Naive thymus-derived CD4-positive, alpha-beta T cell (primary cell): ENCODE data around the gene RPUSD3. TPM values are rescaled to one million over a fixed set of nuclear protein-coding genes. Genes with fewer than 3 reads are reported as not detected.
A peak's percentile ranks its signal among the peaks of the same experiment; 100 is the strongest.

Experiments
- ATAC-seq: fragments of 150-1000 bp; cut with Tn5 transposase; 2 replicates; pipeline ENCODE4 v1.10.0; 2021; ENCODE audit warnings: mild to moderate bottlenecking, moderate library complexity
- CTCF ChIA-PET: fragments of 350-600 bp; sonication (Branson Sonifier 250); formaldehyde crosslinking; loops from one replicate; lab custom pipeline; 2021; ENCODE audit warnings: antibody characterized with exemption; lab: Charles Lee
- POLR2A ChIA-PET: fragments of 350-600 bp; sonication (Branson Sonifier 250); formaldehyde crosslinking; loops from one replicate; lab custom pipeline; 2021; ENCODE audit warnings: antibody characterized with exemption, inconsistent platforms; lab: Charles Lee
- DNase-seq, 9 donors: peaks; one replicate each; pipeline versions ENCODE4 v3.0.0 to v3.0.0-alpha.2; 2020 to 2022; ENCODE audit warnings: mixed read lengths in 1 of 9
- H3K27ac ChIP-seq: one replicate; pipeline ENCODE4 v1.7.0; 2013; ENCODE audit warnings: mild to moderate bottlenecking, low read depth, low read length, moderate library complexity
- H3K27me3 ChIP-seq, 2 donors: one replicate each; pipeline ENCODE4 v1.7.0; 2013; ENCODE audit warnings: low read length in 2 of 2, mild to moderate bottlenecking in 2 of 2, moderate library complexity in 2 of 2; ENCODE audit not compliant: control insufficient read depth in 2 of 2, insufficient read depth in 2 of 2
- H3K36me3 ChIP-seq, 3 experiments: 1 replicate in 2 of 3; 2 replicates in 1 of 3; pipeline ENCODE4 v1.7.0; 2013; ENCODE audit warnings: low read length in 3 of 3, mild to moderate bottlenecking in 3 of 3, moderate library complexity in 1 of 3; ENCODE audit not compliant: insufficient read depth in 3 of 3, control insufficient read depth in 2 of 3
- H3K4me1 ChIP-seq, 2 donors: one replicate each; pipeline ENCODE4 v1.7.0; 2013; ENCODE audit warnings: low read length in 2 of 2, mild to moderate bottlenecking in 2 of 2, moderate library complexity in 1 of 2; ENCODE audit not compliant: control insufficient read depth in 2 of 2, insufficient read depth in 2 of 2
- H3K4me3 ChIP-seq: 2 replicates; pipeline ENCODE4 v1.7.0; 2013; ENCODE audit warnings: mild to moderate bottlenecking, low read length
- H3K9me3 ChIP-seq, 3 experiments: 1 replicate in 2 of 3; 2 replicates in 1 of 3; pipeline ENCODE4 v1.7.0; 2013; ENCODE audit warnings: low read length in 3 of 3; ENCODE audit not compliant: control insufficient read depth in 2 of 3
- H3K27ac Mint-ChIP-seq, 9 donors: one replicate each; pipeline ENCODE4 v1.8.0; 2020 to 2022; ENCODE audit warnings: mixed read lengths in 9 of 9, mild to moderate bottlenecking in 8 of 9, moderate library complexity in 5 of 9, inconsistent platforms in 2 of 9
- H3K27me3 Mint-ChIP-seq, 5 donors: one replicate each; pipeline ENCODE4 v1.8.0; 2021 to 2022; ENCODE audit warnings: mixed read lengths in 5 of 5, mild to moderate bottlenecking in 1 of 5
- H3K36me3 Mint-ChIP-seq, 5 donors: one replicate each; pipeline ENCODE4 v1.8.0; 2020 to 2022; ENCODE audit warnings: mixed read lengths in 5 of 5, mild to moderate bottlenecking in 3 of 5, inconsistent platforms in 1 of 5
- H3K4me1 Mint-ChIP-seq, 7 donors: one replicate each; pipeline ENCODE4 v1.8.0; 2020 to 2022; ENCODE audit warnings: mixed read lengths in 7 of 7, mild to moderate bottlenecking in 3 of 7, inconsistent platforms in 1 of 7
- H3K4me3 Mint-ChIP-seq, 10 donors: one replicate each; pipeline ENCODE4 v1.8.0; 2020 to 2022; ENCODE audit warnings: mild to moderate bottlenecking in 10 of 10, mixed read lengths in 10 of 10, moderate library complexity in 6 of 10, inconsistent platforms in 2 of 10
- H3K9me3 Mint-ChIP-seq, 11 donors: one replicate each; pipeline ENCODE4 v1.8.0; 2020 to 2022; ENCODE audit warnings: mixed read lengths in 11 of 11, mild to moderate bottlenecking in 4 of 11, inconsistent platforms in 1 of 11, moderate library complexity in 1 of 11
- intact Hi-C, 2 donors: fragments of 100-400 bp; cut with micrococcal nuclease; formaldehyde crosslinking; loops; one replicate each; pipeline ENCODE4 v1.15.1; 2023
- polyA plus RNA-seq, 2 donors: library from polyadenylated mRNA; unstranded; fragments of 300-500 nt; fragmentation: Illumina TruSeq; gene quantifications; one replicate each; pipeline ENCODE4 v1.2.3, GENCODE V29; 2021
- total RNA-seq, 6 experiments: library from RNA in 5 of 6; stranded (reverse) in 5 of 6; gene quantifications; 1 replicate in 5 of 6; 2 replicates in 1 of 6; pipeline ENCODE4 v1.2.3 and lab custom pipeline; 2021 to 2026

Gene RPUSD3
- total and polyA plus RNA-seq, 7 experiments from 2014 or later = 17.7 to 72.6 (median 61.1) TPM

GRCh38 chr3:9838856-9839255 lies 5.0 kb downstream of the RPUSD3 start:
- no peak overlapping the region for H3K4me3 Mint-ChIP-seq

GRCh38 chr3:9837701-9838582 lies 5.9 kb downstream of the RPUSD3 start:
- H3K36me3 ChIP-seq = peaks cover 0 to 71% (median 4%) of the 10 kb centered on the region in 3 experiments
- peaks cover 0 to 4% of the 10 kb centered on the region in 2 donors for H3K4me1 ChIP-seq
- peak; percentile 42 for ATAC-seq
- DNase-seq = no peak
- peaks cover 10 to 20% (median 13%) of the 10 kb centered on the region in 7 donors for H3K4me1 Mint-ChIP-seq
- H3K4me3 ChIP-seq = no peak overlapping the region
- CTCF ChIA-PET = interaction anchor here (1.2 kb wide), 1 partner anchor 11 kb away, joined by 7 read pairs; no protein-coding TSS in a partner anchor
- no peaks in the 10 kb centered on the region for H3K27me3 ChIP-seq
- no peak overlapping the region for H3K27ac ChIP-seq
- peaks cover 0 to 1% (median 0%) of the 10 kb centered on the region in 11 donors for H3K9me3 Mint-ChIP-seq
- H3K4me3 Mint-ChIP-seq = no peak overlapping the region
- H3K36me3 Mint-ChIP-seq = peaks cover 0 to 38% (median 12%) of the 10 kb centered on the region in 5 donors
- POLR2A ChIA-PET = interaction anchor here (0.8 kb wide), 1 partner anchor 96 kb away, joined by 3 read pairs; no protein-coding TSS in a partner anchor
- intact Hi-C loops = no loop called here
- H3K9me3 ChIP-seq = no peaks in the 10 kb centered on the region
- H3K27ac Mint-ChIP-seq = peak overlapping the region in 4 of 9 donors; percentile 6 to 57 (median 23)
- no peaks in the 10 kb centered on the region for H3K27me3 Mint-ChIP-seq

More at GRCh38 chr3:9838856-9839255, 5.0 kb downstream of the RPUSD3 start:
- Histone ChIP-seq H3K4me3 (no peak overlapping the region), H3K9me3 (no peaks in the 10 kb centered on the region), H3K4me1 (peaks cover 0 to 4% of the 10 kb centered on the region in 2 donors), H3K27me3 (no peaks in the 10 kb centered on the region), H3K36me3 (peaks cover 0 to 70% (median 4%) of the 10 kb centered on the region in 3 experiments), H3K27ac (no peak overlapping the region)
- peaks cover 12 to 29% (median 17%) of the 10 kb centered on the region in 7 donors for H3K4me1 Mint-ChIP-seq
- ChIA-PET POLR2A (interaction anchor here (0.6 to 1.7 kb wide), 3 partner anchors 31 to 421 kb away, joined by 3 to 7 read pairs (median 5); no protein-coding TSS in a partner anchor), CTCF (interaction anchor here (0.7 to 1.2 kb wide), 2 partner anchors 10 to 53 kb away, joined by 5 to 7 read pairs; no protein-coding TSS in a partner anchor)
- peaks cover 0 to 1% (median 0%) of the 10 kb centered on the region in 11 donors for H3K9me3 Mint-ChIP-seq
- intact Hi-C loops = no loop called here
- H3K36me3 Mint-ChIP-seq = peaks cover 4 to 38% (median 12%) of the 10 kb centered on the region in 5 donors
- H3K27me3 Mint-ChIP-seq = no peaks in the 10 kb centered on the region
- H3K27ac Mint-ChIP-seq = peak overlapping the region in 3 of 9 donors; percentile 21 to 39 (median 32)
- DNase-seq = no peak
- ATAC-seq = no peak

GRCh38 chr3:9834520-9835380 lies 9.1 kb downstream of the RPUSD3 start:
- DNase-seq (no peak), ATAC-seq (no peak)
- POLR2A ChIA-PET = interaction anchor here (1.0 kb wide), 1 partner anchor 27 kb away, joined by 3 read pairs; no protein-coding TSS in a partner anchor
- peaks cover 0 to 13% (median 8%) of the 10 kb centered on the region in 7 donors for H3K4me1 Mint-ChIP-seq
- no peaks in the 10 kb centered on the region for H3K27me3 ChIP-seq
- intact Hi-C loops = no loop called here
- CTCF ChIA-PET = no interaction called here
- H3K4me1 ChIP-seq = no peaks in the 10 kb centered on the region
- H3K4me3 Mint-ChIP-seq = no peak overlapping the region
- H3K36me3 Mint-ChIP-seq = peaks cover 0 to 22% (median 0%) of the 10 kb centered on the region in 5 donors
- H3K36me3 ChIP-seq = peaks cover 0 to 59% (median 0%) of the 10 kb centered on the region in 3 experiments
- H3K27me3 Mint-ChIP-seq = no peaks in the 10 kb centered on the region
- H3K27ac ChIP-seq = no peak overlapping the region
- H3K9me3 ChIP-seq = no peaks in the 10 kb centered on the region
- H3K27ac Mint-ChIP-seq = peak overlapping the region in 1 of 9 donors; percentile 2
- no peak overlapping the region for H3K4me3 ChIP-seq
- peaks cover 0 to 1% (median 0%) of the 10 kb centered on the region in 11 donors for H3K9me3 Mint-ChIP-seq

- ChIA-PET CTCF (no interaction called here), POLR2A (interaction anchor here (1.8 kb wide), 1 partner anchor 100 kb away, joined by 6 read pairs; the partner anchor contains the start of gene CRELD1)
- H3K36me3 ChIP-seq = peaks cover 0 to 55% (median 4%) of the 10 kb centered on the region in 3 experiments
- ATAC-seq (no peak), DNase-seq (no peak)
- peaks cover 0 to 17% (median 0%) of the 10 kb centered on the region in 5 donors for H3K36me3 Mint-ChIP-seq
- H3K4me1 Mint-ChIP-seq = peaks cover 0 to 12% (median 7%) of the 10 kb centered on the region in 7 donors
- no peaks in the 10 kb centered on the region for H3K27me3 Mint-ChIP-seq
- no peaks in the 10 kb centered on the region for H3K4me1 ChIP-seq
- intact Hi-C loops = no loop called here
- H3K27ac Mint-ChIP-seq = no peak overlapping the region
- H3K9me3 ChIP-seq = no peaks in the 10 kb centered on the region
- H3K27me3 ChIP-seq = no peaks in the 10 kb centered on the region
- H3K9me3 Mint-ChIP-seq = no peaks in the 10 kb centered on the region
- H3K4me3 ChIP-seq = no peak overlapping the region
- H3K4me3 Mint-ChIP-seq = no peak overlapping the region
- H3K27ac ChIP-seq = no peak overlapping the region
These were observed 10.7 kb downstream of the RPUSD3 start for GRCh38 chr3:9833078-9833477.

- H3K4me3 Mint-ChIP-seq = no peak overlapping the region
- ChIA-PET CTCF (interaction anchor here (0.6 to 1.2 kb wide), 5 partner anchors 10 to 115 kb away, joined by 3 to 4 read pairs (median 3); partner anchors contain the start of gene RPUSD3), POLR2A (interaction anchor here (1.8 kb wide), 1 partner anchor 102 kb away, joined by 6 read pairs; the partner anchor contains the start of gene CRELD1)
- H3K9me3 ChIP-seq = no peaks in the 10 kb centered on the region
- H3K27ac Mint-ChIP-seq = peak overlapping the region in 6 of 9 donors; percentile 1 to 61 (median 5)
- H3K36me3 ChIP-seq = peaks cover 0 to 48% (median 4%) of the 10 kb centered on the region in 3 experiments
- H3K4me3 ChIP-seq = no peak overlapping the region
- intact Hi-C loops = no loop called here
- no peaks in the 10 kb centered on the region for H3K27me3 Mint-ChIP-seq
- ATAC-seq = no peak
- no peak for DNase-seq
- H3K9me3 Mint-ChIP-seq = no peaks in the 10 kb centered on the region
- peaks cover 7 to 9% (median 8%) of the 10 kb centered on the region in 7 donors for H3K4me1 Mint-ChIP-seq
- H3K27ac ChIP-seq = no peak overlapping the region
- H3K4me1 ChIP-seq = no peaks in the 10 kb centered on the region
- no peaks in the 10 kb centered on the region for H3K27me3 ChIP-seq
- peaks cover 0 to 13% (median 0%) of the 10 kb centered on the region in 5 donors for H3K36me3 Mint-ChIP-seq
These were observed 12.6 kb downstream of the RPUSD3 start for GRCh38 chr3:9831253-9831652.
